MM.1S (cell line): ENCODE results near the gene STAB1.

ENCODE experiments used
- EZH2 ChIP-seq: fragments of 300-600 bp; sonication (generic); optimal IDR thresholded peaks from 2 replicates; pipeline ENCODE3; 2017; ENCODE audit warnings: low read depth, mild to moderate bottlenecking, antibody characterized with exemption, low read length, mixed read lengths
- TF ChIP-seq, protein P1 (sequence below): fragments of 300-600 bp; sonication (generic); IDR thresholded peaks from 2 replicates; pipeline ENCODE4 v1.5.1; 2016; ENCODE audit warnings: antibody characterized with exemption, low read length, mixed read lengths

DNA sequence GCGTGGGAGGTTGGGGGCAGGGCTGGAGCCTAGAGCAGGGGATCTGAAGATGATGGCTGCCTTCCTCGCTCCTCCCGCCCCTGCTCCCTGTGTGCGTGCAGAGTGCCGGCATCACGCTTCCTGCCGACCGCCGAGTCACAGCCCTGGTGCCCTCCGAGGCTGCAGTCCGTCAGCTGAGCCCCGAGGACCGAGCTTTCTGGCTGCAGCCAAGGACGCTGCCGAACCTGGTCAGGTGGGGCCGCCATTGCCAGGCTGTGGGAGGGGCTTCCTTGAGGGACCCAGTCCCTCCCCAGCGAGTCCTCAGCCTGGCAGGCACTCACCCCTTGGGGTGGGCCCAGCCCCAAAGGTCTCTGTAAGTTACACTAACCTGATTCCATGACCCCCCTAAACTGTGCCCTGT lies 17.6 kb downstream of the STAB1 start:
- TF ChIP-seq, protein P1, sequence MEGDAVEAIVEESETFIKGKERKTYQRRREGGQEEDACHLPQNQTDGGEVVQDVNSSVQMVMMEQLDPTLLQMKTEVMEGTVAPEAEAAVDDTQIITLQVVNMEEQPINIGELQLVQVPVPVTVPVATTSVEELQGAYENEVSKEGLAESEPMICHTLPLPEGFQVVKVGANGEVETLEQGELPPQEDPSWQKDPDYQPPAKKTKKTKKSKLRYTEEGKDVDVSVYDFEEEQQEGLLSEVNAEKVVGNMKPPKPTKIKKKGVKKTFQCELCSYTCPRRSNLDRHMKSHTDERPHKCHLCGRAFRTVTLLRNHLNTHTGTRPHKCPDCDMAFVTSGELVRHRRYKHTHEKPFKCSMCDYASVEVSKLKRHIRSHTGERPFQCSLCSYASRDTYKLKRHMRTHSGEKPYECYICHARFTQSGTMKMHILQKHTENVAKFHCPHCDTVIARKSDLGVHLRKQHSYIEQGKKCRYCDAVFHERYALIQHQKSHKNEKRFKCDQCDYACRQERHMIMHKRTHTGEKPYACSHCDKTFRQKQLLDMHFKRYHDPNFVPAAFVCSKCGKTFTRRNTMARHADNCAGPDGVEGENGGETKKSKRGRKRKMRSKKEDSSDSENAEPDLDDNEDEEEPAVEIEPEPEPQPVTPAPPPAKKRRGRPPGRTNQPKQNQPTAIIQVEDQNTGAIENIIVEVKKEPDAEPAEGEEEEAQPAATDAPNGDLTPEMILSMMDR, result no peak
- no peak for TF ChIP-seq EZH2
